Stimulated activated CD8-positive, alpha-beta memory T cell treated with anti-CD3 and anti-CD28 coated beads, Interleukin-12 subunit alpha, Interleukin-12 subunit beta, amount 100 ng/mL, for 24 hours (primary cell): ENCODE results near the gene SGMS1.

Source experiments
- DNase-seq: peaks from one replicate; pipeline ENCODE4 v3.0.0-alpha.2; 2020; ENCODE audit errors: extremely low read depth

SGMS1 gene

GRCh38 chr10:50423448-50423847, 200.3 kb downstream of the SGMS1 start:
- DNase-seq, result no peak

DNA sequence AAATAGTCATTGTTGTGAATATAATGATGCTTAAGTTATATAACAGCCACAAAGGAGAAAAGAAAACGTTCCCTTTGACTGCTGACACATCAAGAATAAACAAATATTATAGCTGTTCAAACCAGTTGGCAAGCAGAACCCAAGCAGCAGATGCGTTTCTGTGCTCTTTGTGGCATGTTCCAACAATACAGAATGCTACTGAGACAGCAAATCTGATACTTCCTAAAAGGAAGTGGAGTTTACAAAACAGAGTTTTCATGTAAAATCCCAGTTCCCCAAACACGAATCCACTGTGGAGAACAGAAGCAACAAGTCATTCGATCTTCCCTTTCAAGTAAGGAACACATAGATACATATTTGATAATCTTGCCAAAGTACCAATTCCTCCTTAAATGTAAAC, 201.5 kb downstream of the SGMS1 start:
- DNase-seq, result no peak

- no peak for DNase-seq
These were observed 202.6 kb downstream of the SGMS1 start for GRCh38 chr10:50421026-50421719.

DNA sequence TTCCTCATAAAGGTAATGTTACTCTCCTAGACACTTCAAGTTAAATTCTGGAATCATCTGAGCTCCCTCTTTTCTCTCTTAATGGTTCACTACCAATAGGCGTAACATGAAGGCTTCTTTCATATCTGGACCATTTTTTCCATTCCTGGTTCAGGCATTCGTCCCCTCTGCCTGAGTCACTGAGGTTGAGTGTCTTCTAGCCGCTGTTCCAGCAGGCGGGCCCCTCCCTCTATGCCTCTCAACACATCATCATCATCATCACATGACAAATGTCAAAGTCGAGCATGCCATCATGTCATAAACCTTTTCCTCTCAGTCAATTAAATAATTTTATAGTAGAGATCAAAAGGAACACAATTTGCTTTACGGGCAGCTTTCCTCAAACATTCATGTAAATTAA, 203.6 kb downstream of the SGMS1 start:
- no peak for DNase-seq

DNA sequence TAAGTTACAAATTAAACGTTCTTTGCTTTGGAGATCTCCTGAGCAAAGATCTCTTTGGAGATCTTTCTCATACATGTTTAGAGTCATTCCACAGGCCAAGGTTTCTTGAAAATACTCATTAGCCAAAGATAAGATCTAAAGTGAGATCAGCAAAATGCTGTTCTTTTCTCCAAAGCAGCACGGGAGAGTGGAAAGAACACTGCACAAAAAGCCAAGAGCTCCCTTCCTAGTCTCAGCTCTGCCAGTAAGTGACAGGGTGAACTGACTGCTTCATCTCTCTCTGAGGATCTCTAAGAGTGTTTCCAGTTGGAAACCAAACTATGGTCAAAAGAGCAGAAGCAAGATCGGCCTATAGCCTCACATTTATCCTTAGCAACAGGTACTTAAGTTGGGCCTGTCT, 204.0 kb downstream of the SGMS1 start:
- no peak for DNase-seq

DNA sequence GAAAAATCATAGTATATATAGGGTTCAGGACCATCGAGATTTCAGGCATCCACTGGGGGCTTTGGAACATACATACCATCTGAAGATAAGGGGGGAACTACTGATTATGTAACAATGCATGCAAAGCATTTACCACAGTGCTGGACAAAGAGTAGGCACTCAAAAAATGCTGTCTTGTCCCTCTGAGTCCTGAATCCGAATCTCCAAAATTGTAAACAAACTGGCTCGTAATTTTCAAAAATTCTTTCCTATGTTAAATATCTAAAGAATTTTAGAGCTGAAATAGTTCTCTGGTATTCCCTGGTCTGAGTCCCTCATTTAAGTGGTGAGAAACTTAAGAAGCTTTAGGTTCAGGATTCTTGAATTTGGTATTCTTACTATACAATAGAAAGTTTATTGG, 204.7 kb downstream of the SGMS1 start:
- DNase-seq, result no peak

- DNase-seq, result no peak
These were observed 205.6 kb downstream of the SGMS1 start for GRCh38 chr10:50417886-50418830.

DNA sequence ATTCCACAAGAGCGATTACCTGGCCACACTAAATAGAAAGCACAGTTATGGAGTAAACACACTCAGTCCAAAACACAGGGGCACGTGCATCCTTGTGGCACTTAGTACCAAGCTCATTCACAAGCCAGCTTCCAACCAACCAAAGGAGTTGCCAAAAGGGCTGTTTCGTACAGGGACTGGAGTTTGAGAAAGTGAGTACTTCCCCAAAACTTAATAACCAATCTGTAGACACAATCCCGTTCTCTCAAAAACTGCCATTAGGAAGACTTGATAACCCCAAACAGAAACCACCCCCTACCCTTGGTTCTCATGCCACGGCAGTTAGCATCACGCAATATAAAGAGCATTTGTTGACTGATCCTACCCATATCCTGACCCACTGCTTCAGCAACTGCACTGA, 206.3 kb downstream of the SGMS1 start:
- DNase-seq, result no peak

- DNase-seq, result no peak
These were observed 206.9 kb downstream of the SGMS1 start for GRCh38 chr10:50416881-50417280.

- no peak for DNase-seq
These were observed 207.5 kb downstream of the SGMS1 start for GRCh38 chr10:50416181-50416824.

GRCh38 chr10:50415292-50415691, 208.5 kb downstream of the SGMS1 start:
- DNase-seq, result no peak

- DNase-seq, result no peak
These were observed 213.5 kb downstream of the SGMS1 start for GRCh38 chr10:50410066-50410811.

GRCh38 chr10:50407076-50407801, 216.5 kb downstream of the SGMS1 start:
- no peak for DNase-seq

DNA sequence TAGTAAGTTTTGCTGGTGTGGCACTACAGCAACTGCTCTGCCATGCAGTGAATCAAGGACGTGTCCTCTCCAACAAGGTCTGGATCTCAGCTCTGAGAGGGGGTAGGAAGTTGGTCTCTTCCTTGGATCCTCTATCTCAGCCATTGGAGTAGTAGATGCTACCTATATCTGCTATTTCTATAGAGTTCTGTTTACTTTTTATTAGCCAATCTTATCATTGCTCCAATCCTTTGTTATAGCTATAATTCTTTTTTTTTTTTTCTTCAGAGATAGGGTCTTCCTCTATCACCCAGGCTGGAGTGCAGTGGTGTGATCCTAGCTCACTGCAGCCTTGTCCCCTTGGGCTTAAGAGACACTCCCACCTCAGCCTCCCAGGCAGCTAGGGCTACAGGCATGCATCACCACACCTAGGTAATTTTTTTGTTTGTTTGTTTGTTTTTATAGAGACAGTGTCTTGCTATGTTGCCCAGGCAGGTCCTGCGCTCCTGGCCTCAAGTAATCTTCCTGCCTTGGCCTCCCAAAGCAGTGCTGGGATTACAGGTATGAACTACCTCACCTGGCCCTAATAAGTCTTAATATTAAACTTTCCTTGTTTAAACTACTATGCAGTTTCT, 217.2 kb downstream of the SGMS1 start:
- no peak for DNase-seq

GRCh38 chr10:50405723-50406122, 218.0 kb downstream of the SGMS1 start:
- no peak for DNase-seq

DNA sequence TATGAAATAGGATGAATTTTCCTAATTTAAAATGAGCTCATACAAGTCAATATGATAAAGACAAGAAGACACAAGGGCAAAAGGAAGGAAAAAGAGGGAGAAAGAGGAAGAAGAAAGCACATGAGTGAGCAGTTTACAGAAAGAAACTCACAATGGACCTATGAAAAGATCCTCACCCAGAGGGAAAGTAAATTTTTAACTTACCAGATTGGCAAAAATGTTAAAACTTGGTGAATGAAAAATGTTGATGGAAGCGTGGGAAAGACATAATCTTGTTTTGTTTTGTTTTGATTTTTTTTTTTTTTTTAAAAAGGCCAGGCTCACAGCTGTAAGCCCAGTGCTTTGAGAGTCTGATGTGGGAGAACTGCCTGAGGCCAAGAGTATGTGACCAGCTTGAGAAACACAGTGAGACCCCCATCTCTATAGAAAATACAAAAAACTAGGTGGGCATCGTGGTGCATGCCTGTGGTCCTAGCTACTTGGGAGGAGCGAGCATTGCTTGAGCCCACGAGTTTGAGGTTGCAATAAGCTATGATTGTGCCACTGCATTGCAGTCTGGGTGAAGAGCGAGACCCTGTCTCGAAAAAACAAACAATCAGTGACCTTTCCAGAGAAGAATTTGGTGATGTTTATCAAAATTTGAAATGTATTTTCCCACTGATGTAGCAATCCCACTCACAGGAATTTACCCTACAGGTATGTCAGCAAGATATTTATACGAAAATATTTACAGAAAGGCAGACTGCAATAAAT, 219.6 kb downstream of the SGMS1 start:
- no peak for DNase-seq

DNA sequence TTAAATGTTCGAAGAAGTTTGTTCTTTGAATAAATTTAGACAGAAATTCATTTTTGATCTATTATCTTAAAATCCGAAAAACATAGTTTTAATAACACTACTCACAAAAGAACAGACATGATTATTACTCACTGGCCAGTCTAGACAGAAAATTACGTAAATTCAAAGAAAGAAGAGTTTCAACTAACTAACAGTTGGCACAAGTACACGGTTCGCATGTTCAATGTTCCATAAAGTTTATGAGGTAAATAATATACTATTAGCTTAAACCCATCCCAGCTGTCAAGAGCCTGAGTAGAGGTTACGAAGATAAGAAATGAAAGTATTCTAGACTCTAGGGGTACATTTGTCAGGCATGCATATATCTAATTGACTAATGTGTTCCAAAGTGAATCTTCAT, 220.7 kb downstream of the SGMS1 start:
- no peak for DNase-seq

DNA sequence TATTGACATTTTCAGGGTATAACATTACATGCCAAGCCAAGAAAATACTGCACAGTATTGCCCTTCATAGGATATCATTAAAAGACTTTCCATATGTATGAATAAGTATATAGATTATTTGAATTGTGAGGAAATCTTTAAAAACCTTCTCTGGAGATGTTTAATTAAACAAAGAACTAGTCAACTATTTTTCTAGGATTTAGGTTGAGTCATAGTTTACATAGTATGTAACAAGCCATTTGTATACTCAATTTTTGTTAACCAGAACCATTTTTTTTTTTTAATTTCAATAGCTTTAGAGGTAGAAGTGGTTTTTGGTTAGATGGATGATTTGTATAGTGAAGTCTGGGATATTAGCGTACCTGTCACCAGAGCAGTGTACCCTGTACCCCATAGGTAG, 221.3 kb downstream of the SGMS1 start:
- DNase-seq, result no peak

GRCh38 chr10:50400694-50401093, 223.1 kb downstream of the SGMS1 start:
- no peak for DNase-seq

GRCh38 chr10:50398823-50399222, 224.9 kb downstream of the SGMS1 start:
- no peak for DNase-seq
